Left lung (tissue), 10 donors: ENCODE measurements around the gene DNAAF8. TPM values are rescaled to one million over a fixed set of nuclear protein-coding genes. Genes with fewer than 3 reads are reported as not detected.

Experiments used
- ATAC-seq: fragments of 200-7000 bp; cut with Tn5 transposase; one replicate; pipeline ENCODE4 v1.9.1; 2020; ENCODE audit warnings: moderate library complexity
- DNase-seq, 4 donors: peaks; one replicate each; pipeline ENCODE4 v3.0.0-alpha.2; 2013 to 2020
- H3K27ac ChIP-seq, 2 donors: fragments of 200-600 bp; sonication (generic) in 1 of 2; one replicate each; pipeline versions ENCODE4 v1.5.0 to v1.8.0; 2020 to 2021
- H3K27me3 ChIP-seq, 2 donors: fragments of 200-600 bp; sonication (generic) in 1 of 2; one replicate each; pipeline versions ENCODE4 v1.5.0 to v1.8.0; 2020 to 2021
- H3K36me3 ChIP-seq, 2 donors: fragments of 200-600 bp; sonication (generic) in 1 of 2; one replicate each; pipeline versions ENCODE4 v1.5.0 to v1.8.0; 2020 to 2021
- H3K4me1 ChIP-seq, 2 donors: fragments of 200-600 bp; one replicate each; pipeline ENCODE4 v1.8.0; 2021
- H3K4me3 ChIP-seq, 2 donors: fragments of 200-600 bp; sonication (generic) in 1 of 2; one replicate each; pipeline versions ENCODE4 v1.5.0 to v1.8.0; 2020 to 2021; ENCODE audit warnings: mild to moderate bottlenecking in 1 of 2
- H3K9me3 ChIP-seq, 2 donors: fragments of 200-600 bp; sonication (generic) in 1 of 2; one replicate each; pipeline versions ENCODE4 v1.5.0 to v1.8.0; 2020 to 2021
- intact Hi-C, 2 donors: fragments of 100-400 bp; cut with DNase I; formaldehyde crosslinking; loops; one replicate each; pipeline versions ENCODE4 v1.11.2 to v1.14.2; 2022
- polyA plus RNA-seq, 6 donors: library from polyadenylated mRNA; unstranded; fragments of 120-200 nt; gene quantifications; one replicate each; pipeline ENCODE4 v1.2.1, GENCODE V29; 2013; ENCODE audit not compliant: insufficient read length in 6 of 6
- total RNA-seq, 2 donors: library from RNA; stranded (reverse); fragmentation: NEBNext Ultra II Directional; extraction: Animal tissue kit (Norgen Biotek cat#: 25700); gene quantifications; one replicate each; pipeline ENCODE4 v1.2.1, GENCODE V29; 2021
- TF ChIP-seq, protein P1 (sequence below), 2 donors: fragments of 200-600 bp; sonication (generic) in 1 of 2; IDR thresholded peaks; one replicate each; pipeline versions ENCODE4 v1.5.0 to v1.8.0; 2021; ENCODE audit warnings: antibody characterized with exemption in 2 of 2
- donor health status: DM: no; HTN: yes; CAD: no.
- donor health status: DM: no; HTN: no; CAD: no.

Gene DNAAF8
- total and polyA plus RNA-seq, 8 donors: 1.2 to 4.2 (median 2.9) TPM

DNA sequence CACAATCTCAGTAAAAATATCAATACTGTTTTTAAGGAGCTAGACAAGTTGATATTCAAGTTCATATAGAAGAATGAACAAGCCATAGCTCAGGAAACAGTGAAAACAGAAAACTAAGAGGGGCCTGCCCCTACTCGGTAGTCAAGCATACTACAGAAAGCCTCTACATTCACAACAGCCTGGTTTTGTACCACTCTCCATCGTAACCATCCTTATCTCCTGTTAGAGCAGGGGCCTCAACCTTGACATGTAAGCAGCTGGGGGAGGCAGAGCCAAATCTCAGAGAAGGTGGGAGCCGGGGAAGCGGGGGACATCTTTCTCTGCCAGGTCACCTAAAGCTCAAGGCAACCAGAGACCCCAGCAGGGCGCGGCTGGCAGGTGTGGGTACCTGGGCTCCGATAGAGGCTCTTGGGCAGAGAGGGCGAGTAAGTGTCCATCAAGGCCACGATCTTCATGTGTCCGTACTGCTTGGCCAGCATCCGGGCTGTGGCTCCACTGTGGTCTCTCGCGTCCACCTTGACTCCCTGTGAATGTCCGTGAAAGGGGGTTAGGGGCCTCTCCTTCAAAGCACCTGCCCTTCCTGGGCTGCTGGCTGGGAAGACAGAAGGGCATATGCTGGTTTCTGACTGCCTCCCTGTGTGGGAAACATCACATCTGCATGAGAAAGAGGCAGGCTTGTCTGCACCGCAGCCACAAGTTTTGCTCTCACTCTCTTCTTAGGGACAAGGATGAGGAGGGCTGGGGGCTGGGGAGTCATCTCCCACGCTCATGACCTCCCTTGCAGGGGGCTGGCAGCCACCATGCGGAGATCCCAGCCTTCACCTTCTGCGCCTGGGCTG lies 20.5 kb upstream of the DNAAF8 start:
- DNase-seq (peak in 1 of 4 donors; percentile 51), ATAC-seq (no peak)
- TF ChIP-seq, protein P1, sequence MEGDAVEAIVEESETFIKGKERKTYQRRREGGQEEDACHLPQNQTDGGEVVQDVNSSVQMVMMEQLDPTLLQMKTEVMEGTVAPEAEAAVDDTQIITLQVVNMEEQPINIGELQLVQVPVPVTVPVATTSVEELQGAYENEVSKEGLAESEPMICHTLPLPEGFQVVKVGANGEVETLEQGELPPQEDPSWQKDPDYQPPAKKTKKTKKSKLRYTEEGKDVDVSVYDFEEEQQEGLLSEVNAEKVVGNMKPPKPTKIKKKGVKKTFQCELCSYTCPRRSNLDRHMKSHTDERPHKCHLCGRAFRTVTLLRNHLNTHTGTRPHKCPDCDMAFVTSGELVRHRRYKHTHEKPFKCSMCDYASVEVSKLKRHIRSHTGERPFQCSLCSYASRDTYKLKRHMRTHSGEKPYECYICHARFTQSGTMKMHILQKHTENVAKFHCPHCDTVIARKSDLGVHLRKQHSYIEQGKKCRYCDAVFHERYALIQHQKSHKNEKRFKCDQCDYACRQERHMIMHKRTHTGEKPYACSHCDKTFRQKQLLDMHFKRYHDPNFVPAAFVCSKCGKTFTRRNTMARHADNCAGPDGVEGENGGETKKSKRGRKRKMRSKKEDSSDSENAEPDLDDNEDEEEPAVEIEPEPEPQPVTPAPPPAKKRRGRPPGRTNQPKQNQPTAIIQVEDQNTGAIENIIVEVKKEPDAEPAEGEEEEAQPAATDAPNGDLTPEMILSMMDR (IDR thresholded peaks at IDR 0.05): no peak
- H3K9me3 ChIP-seq: no peaks in the 10 kb centered on the region
- H3K4me3 ChIP-seq: no peak overlapping the region
- H3K36me3 ChIP-seq: peaks cover 0 to 77% of the 10 kb centered on the region in 2 donors
- H3K27ac ChIP-seq: no peak overlapping the region
- no peaks in the 10 kb centered on the region for H3K27me3 ChIP-seq
- H3K4me1 ChIP-seq: no peaks in the 10 kb centered on the region
- intact Hi-C loops: no loop called here

DNA sequence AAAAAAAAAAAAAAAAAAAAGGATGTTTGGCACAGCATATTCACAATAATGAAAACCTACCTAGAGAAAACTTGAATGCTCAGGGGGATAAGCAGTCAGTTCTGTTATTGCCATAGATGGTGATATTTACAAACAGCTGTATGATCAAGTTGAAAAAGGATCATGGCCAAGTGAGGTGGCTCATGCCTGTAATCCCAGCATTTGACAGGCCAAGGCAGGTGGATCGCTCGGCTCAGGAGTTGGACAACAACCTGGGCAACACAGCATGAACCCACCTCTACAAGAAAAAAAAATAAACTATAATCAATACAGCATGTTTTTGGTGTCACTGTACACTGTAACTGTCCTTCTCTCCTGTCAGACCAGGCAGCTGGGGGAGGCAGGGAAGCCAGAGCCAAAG lies 19.3 kb upstream of the DNAAF8 start:
- no peak overlapping the region for H3K27ac ChIP-seq
- TF ChIP-seq, protein P1 (IDR thresholded peaks at IDR 0.05): no peak

DNA sequence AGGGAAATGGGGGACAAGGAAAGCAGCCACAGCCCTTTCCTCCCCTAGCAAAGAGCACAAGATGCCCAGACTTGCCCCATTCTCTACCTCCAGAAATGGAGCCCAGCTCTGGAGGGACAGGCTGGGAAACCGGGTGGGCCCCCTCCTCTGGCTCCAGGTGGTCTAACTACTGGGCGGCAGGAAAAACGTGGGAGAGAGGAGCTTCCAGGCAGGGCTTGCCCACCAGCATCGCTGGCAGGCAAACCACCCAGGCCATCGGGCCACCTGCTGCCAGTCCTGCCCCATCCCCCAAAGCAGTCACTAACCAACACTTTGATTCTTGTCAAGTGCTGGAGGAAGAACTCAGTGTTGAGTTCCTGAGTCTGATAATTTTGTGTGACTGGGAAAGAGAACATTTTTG lies 15.9 kb upstream of the DNAAF8 start:
- ATAC-seq (no peak), DNase-seq (peak in 1 of 4 donors; percentile 58)
- Histone ChIP-seq H3K27ac (no peak overlapping the region), H3K4me3 (no peak overlapping the region), H3K9me3 (no peaks in the 10 kb centered on the region), H3K36me3 (peaks cover 0 to 65% of the 10 kb centered on the region in 2 donors), H3K27me3 (no peaks in the 10 kb centered on the region), H3K4me1 (no peaks in the 10 kb centered on the region)
- TF ChIP-seq, protein P1 (IDR thresholded peaks at IDR 0.05): no peak
- intact Hi-C loops: no loop called here

More for the DNA sequence above, 19.3 kb upstream of the DNAAF8 start:
- intact Hi-C loops: no loop called here
- H3K36me3 ChIP-seq: peaks cover 0 to 74% of the 10 kb centered on the region in 2 donors
- no peaks in the 10 kb centered on the region for H3K9me3 ChIP-seq
- no peak for ATAC-seq
- no peaks in the 10 kb centered on the region for H3K4me1 ChIP-seq
- peak in 1 of 4 donors; percentile 36 for DNase-seq
- no peaks in the 10 kb centered on the region for H3K27me3 ChIP-seq
- no peak overlapping the region for H3K4me3 ChIP-seq

DNA sequence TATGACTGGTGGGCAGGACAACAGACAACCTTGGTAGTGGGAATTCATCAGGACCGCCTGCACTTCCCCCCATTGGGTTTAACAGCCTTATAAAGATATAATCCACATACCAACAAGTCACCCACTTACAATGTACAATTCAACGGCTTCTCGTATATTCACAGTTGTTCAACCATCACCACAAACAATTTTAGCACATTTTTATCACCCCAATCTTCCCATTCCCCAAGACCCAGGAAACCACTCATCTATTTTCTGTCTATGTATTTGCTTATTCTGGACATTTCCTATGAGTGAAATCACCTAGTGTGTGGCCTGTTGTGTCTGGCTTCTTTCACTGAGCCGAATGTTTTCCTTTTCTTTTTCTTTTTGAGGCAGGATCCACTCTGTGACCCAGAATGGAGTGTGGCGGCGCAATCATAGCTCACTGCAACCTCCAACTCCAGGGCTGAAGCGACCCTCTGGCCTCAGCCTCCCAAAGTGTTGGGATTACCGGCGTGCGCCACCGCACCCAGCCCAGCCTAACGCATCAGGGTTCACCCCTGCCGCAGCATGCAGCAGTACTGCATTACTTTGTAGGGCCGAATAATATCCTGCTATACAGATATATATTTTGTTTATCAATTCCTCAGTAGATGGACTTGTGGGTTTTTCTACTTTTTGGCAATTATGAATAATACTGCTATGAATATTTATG lies 11.1 kb upstream of the DNAAF8 start:
- Histone ChIP-seq H3K36me3 (peaks cover 0 to 66% of the 10 kb centered on the region in 2 donors), H3K27me3 (no peaks in the 10 kb centered on the region), H3K4me3 (no peak overlapping the region), H3K9me3 (no peaks in the 10 kb centered on the region), H3K4me1 (no peaks in the 10 kb centered on the region), H3K27ac (no peak overlapping the region)
- no peak for ATAC-seq
- TF ChIP-seq, protein P1 (IDR thresholded peaks at IDR 0.05): no peak
- DNase-seq: no peak
- intact Hi-C loops: no loop called here

DNA sequence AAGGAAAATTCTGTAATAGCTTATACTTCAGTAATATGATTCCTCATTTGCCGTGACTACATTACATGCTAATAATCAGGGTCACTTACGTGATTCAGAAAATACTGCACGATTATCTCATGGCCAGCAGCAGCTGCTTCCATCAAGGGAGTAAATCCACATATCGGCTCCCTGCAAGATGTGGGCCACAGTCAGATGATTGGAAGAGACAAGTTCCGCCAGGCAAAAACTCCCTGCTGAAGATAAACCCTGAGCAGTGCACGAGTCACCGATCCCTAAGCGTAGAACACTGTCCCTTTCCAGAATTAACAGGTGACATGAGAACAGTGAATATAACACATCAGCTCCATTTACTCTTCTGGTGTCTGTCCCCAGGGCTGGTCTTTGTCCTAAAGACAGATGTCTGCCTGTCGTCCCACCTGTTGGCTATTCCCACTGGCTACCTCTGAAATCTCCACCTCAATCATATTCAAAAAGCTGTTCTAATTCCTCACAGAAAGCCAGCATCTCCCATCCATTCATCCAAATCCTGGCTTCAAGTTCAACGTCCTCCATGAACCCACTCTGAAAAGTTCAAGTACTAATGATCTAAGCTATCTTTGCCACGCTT lies 9.6 kb upstream of the DNAAF8 start:
- Histone ChIP-seq H3K27ac (no peak overlapping the region), H3K4me1 (no peaks in the 10 kb centered on the region), H3K9me3 (no peaks in the 10 kb centered on the region), H3K4me3 (no peak overlapping the region), H3K36me3 (peaks cover 0 to 73% of the 10 kb centered on the region in 2 donors), H3K27me3 (no peaks in the 10 kb centered on the region)
- DNase-seq: no peak
- TF ChIP-seq, protein P1 (IDR thresholded peaks at IDR 0.05): no peak
- intact Hi-C loops: no loop called here
- ATAC-seq: no peak
